MM.1S (cell line): ENCODE results near the gene CALCR.

Experiments used
- DNase-seq: peaks from one replicate; pipeline ENCODE4 v3.0.0-alpha.2; 2015
- H2AFZ ChIP-seq: fragments of 300-600 bp; sonication (generic); 2 replicates; pipeline ENCODE4 v1.6.0; 2016; ENCODE audit warnings: antibody characterized with exemption, low read length
- H3F3A ChIP-seq: fragments of 300-600 bp; sonication (generic); 2 replicates; pipeline ENCODE4 v1.6.1; 2016; ENCODE audit warnings: mild to moderate bottlenecking, antibody characterized with exemption, low read length, moderate library complexity, mixed read lengths; ENCODE audit not compliant: insufficient read depth
- H3K27ac ChIP-seq: fragments of 300-600 bp; sonication (generic); 2 replicates; pipeline ENCODE4 v1.5.1; 2016; ENCODE audit warnings: mild to moderate bottlenecking, low read length
- H3K27me3 ChIP-seq: fragments of 300-600 bp; sonication (generic); replicated peaks from 2 replicates; pipeline ENCODE4 v1.6.0; 2016; ENCODE audit warnings: low read length; ENCODE audit not compliant: insufficient read depth
- H3K36me3 ChIP-seq: fragments of 300-600 bp; sonication (generic); replicated peaks from 2 replicates; pipeline ENCODE4 v1.6.1; 2016; ENCODE audit warnings: mild to moderate bottlenecking, low read length, mixed read lengths; ENCODE audit not compliant: insufficient read depth
- H3K4me1 ChIP-seq: fragments of 300-600 bp; sonication (generic); 2 replicates; pipeline ENCODE4 v1.6.1; 2016; ENCODE audit warnings: low read length, mixed read lengths
- H3K4me2 ChIP-seq: fragments of 300-600 bp; sonication (generic); 2 replicates; pipeline ENCODE4 v1.6.0; 2016; ENCODE audit warnings: low read depth, low read length
- H3K4me3 ChIP-seq: fragments of 300-600 bp; sonication (generic); 2 replicates; pipeline ENCODE4 v1.5.1; 2016; ENCODE audit warnings: low read length, mixed read lengths
- H3K79me2 ChIP-seq: fragments of 300-600 bp; sonication (generic); 2 replicates; pipeline ENCODE4 v1.6.1; 2016; ENCODE audit warnings: mixed run types, low read length, mixed read lengths
- H3K9ac ChIP-seq: fragments of 300-600 bp; sonication (generic); 2 replicates; pipeline ENCODE4 v1.6.1; 2016; ENCODE audit warnings: low read length, mixed read lengths
- H3K9me2 ChIP-seq: fragments of 300-600 bp; sonication (generic); replicated peaks from 2 replicates; pipeline ENCODE4 v1.6.1; 2016; ENCODE audit warnings: mild to moderate bottlenecking, low read length, mixed read lengths; ENCODE audit not compliant: insufficient read depth
- H3K9me3 ChIP-seq: fragments of 300-600 bp; sonication (generic); replicated peaks from 2 replicates; pipeline ENCODE4 v1.6.1; 2016; ENCODE audit warnings: mild to moderate bottlenecking, low read length, mixed read lengths; ENCODE audit not compliant: insufficient read depth
- H4K20me1 ChIP-seq: fragments of 300-600 bp; sonication (generic); 2 replicates; pipeline ENCODE4 v1.6.1; 2016; ENCODE audit warnings: mild to moderate bottlenecking, low read length, moderate library complexity, mixed read lengths; ENCODE audit not compliant: insufficient read depth
- EZH2 ChIP-seq: fragments of 300-600 bp; sonication (generic); optimal IDR thresholded peaks from 2 replicates; pipeline ENCODE3; 2017; ENCODE audit warnings: low read depth, mild to moderate bottlenecking, antibody characterized with exemption, low read length, mixed read lengths
- EZH2phosphoT487 ChIP-seq: fragments of 300-600 bp; sonication (generic); IDR thresholded peaks from 2 replicates; pipeline ENCODE4 v1.6.1; 2018; ENCODE audit warnings: antibody characterized with exemption, low read length
- TF ChIP-seq, protein P1 (sequence below): fragments of 300-600 bp; sonication (generic); IDR thresholded peaks from 2 replicates; pipeline ENCODE4 v1.5.1; 2016; ENCODE audit warnings: antibody characterized with exemption, low read length, mixed read lengths

Gene CALCR

GRCh38 chr7:93476491-93477344, 97.8 kb downstream of the CALCR start:
- Histone ChIP-seq H3K9me2 (no peaks in the 10 kb centered on the region), H3K4me1 (no peaks in the 10 kb centered on the region), H3K36me3 (no peaks in the 10 kb centered on the region), H3F3A (no peaks in the 10 kb centered on the region), H3K79me2 (no peaks in the 10 kb centered on the region), H3K27me3 (no peaks in the 10 kb centered on the region), H3K27ac (no peak overlapping the region), H2AFZ (no peak overlapping the region), H3K4me2 (no peak overlapping the region), H3K4me3 (no peak overlapping the region), H3K9ac (no peak overlapping the region), H4K20me1 (no peaks in the 10 kb centered on the region), H3K9me3 (no peaks in the 10 kb centered on the region)
- no peak for DNase-seq
- TF ChIP-seq EZH2phosphoT487, result no peak
- no peak for TF ChIP-seq EZH2
- TF ChIP-seq, protein P1, sequence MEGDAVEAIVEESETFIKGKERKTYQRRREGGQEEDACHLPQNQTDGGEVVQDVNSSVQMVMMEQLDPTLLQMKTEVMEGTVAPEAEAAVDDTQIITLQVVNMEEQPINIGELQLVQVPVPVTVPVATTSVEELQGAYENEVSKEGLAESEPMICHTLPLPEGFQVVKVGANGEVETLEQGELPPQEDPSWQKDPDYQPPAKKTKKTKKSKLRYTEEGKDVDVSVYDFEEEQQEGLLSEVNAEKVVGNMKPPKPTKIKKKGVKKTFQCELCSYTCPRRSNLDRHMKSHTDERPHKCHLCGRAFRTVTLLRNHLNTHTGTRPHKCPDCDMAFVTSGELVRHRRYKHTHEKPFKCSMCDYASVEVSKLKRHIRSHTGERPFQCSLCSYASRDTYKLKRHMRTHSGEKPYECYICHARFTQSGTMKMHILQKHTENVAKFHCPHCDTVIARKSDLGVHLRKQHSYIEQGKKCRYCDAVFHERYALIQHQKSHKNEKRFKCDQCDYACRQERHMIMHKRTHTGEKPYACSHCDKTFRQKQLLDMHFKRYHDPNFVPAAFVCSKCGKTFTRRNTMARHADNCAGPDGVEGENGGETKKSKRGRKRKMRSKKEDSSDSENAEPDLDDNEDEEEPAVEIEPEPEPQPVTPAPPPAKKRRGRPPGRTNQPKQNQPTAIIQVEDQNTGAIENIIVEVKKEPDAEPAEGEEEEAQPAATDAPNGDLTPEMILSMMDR, result no peak

GRCh38 chr7:93475811-93476210, 98.7 kb downstream of the CALCR start:
- no peaks in the 10 kb centered on the region for H3K9me2 ChIP-seq
- H2AFZ ChIP-seq, result no peak overlapping the region
- TF ChIP-seq EZH2 (no peak), EZH2phosphoT487 (no peak)
- TF ChIP-seq, protein P1, result no peak
- H3K9ac ChIP-seq, result no peak overlapping the region
- no peaks in the 10 kb centered on the region for H3K9me3 ChIP-seq
- H3K36me3 ChIP-seq, result no peaks in the 10 kb centered on the region
- no peaks in the 10 kb centered on the region for H3F3A ChIP-seq
- H3K79me2 ChIP-seq, result no peaks in the 10 kb centered on the region
- H3K4me1 ChIP-seq, result no peaks in the 10 kb centered on the region
- H4K20me1 ChIP-seq, result no peaks in the 10 kb centered on the region
- no peak overlapping the region for H3K27ac ChIP-seq
- no peak overlapping the region for H3K4me3 ChIP-seq
- H3K4me2 ChIP-seq, result no peak overlapping the region
- H3K27me3 ChIP-seq, result no peaks in the 10 kb centered on the region
- DNase-seq, result no peak

GRCh38 chr7:93471456-93471855, 103.1 kb downstream of the CALCR start:
- TF ChIP-seq EZH2 (no peak), EZH2phosphoT487 (no peak)
- TF ChIP-seq, protein P1, result no peak
- H3K4me1 ChIP-seq, result no peaks in the 10 kb centered on the region
- no peaks in the 10 kb centered on the region for H3K36me3 ChIP-seq
- H3K27ac ChIP-seq, result no peak overlapping the region
- H3K9me3 ChIP-seq, result no peaks in the 10 kb centered on the region
- H3K9me2 ChIP-seq, result no peaks in the 10 kb centered on the region
- no peak overlapping the region for H3K4me3 ChIP-seq
- no peak overlapping the region for H3K4me2 ChIP-seq
- no peak overlapping the region for H2AFZ ChIP-seq
- DNase-seq, result no peak
- H4K20me1 ChIP-seq, result no peaks in the 10 kb centered on the region
- H3K27me3 ChIP-seq, result no peaks in the 10 kb centered on the region
- H3K9ac ChIP-seq, result no peak overlapping the region
- no peaks in the 10 kb centered on the region for H3F3A ChIP-seq
- no peaks in the 10 kb centered on the region for H3K79me2 ChIP-seq
